GM19193 (cell line): ENCODE results near the gene H3-3A.

Experiments used
- POLR2A ChIP-seq: IDR thresholded peaks from 4 replicates; pipeline ENCODE4 v1.6.1; 2011; ENCODE audit not compliant: insufficient read depth, insufficient read length; ENCODE audit errors: extremely low read depth

H3-3A gene

GRCh38 chr1:226094451-226094850, 31.9 kb downstream of the H3-3A start:
- no peak for TF ChIP-seq POLR2A

GRCh38 chr1:226095286-226095685, 32.8 kb downstream of the H3-3A start:
- no peak for TF ChIP-seq POLR2A

- TF ChIP-seq POLR2A, result no peak
These were observed 35.5 kb downstream of the H3-3A start for GRCh38 chr1:226097866-226098625.

GRCh38 chr1:226098870-226099835, 36.6 kb downstream of the H3-3A start:
- no peak for TF ChIP-seq POLR2A

- no peak for TF ChIP-seq POLR2A
These were observed 38.2 kb downstream of the H3-3A start for GRCh38 chr1:226100436-226101391.

- TF ChIP-seq POLR2A, result no peak
These were observed 42.2 kb downstream of the H3-3A start for GRCh38 chr1:226104671-226105121.

- TF ChIP-seq POLR2A, result no peak
These were observed 45.2 kb downstream of the H3-3A start for GRCh38 chr1:226107471-226108460.

GRCh38 chr1:226108935-226109828, 46.7 kb downstream of the H3-3A start:
- TF ChIP-seq POLR2A, result no peak

GRCh38 chr1:226109829-226110248, 47.3 kb downstream of the H3-3A start:
- TF ChIP-seq POLR2A, result no peak

- TF ChIP-seq POLR2A, result peak; percentile 84
These were observed 48.0 kb downstream of the H3-3A start for GRCh38 chr1:226110249-226111097.

GRCh38 chr1:226111098-226111882, 48.8 kb downstream of the H3-3A start:
- TF ChIP-seq POLR2A, result no peak
